ENCODE measurements around the gene TSPEAR. TPM values are rescaled to one million over a fixed set of nuclear protein-coding genes. Genes with fewer than 3 reads are reported as not detected.

The TSPEAR gene
- total and polyA plus RNA-seq, 9 of the 15 experiments (the other 6 are each of a cell fraction or from before 2014, with no cell fraction given): not detected

DNA sequence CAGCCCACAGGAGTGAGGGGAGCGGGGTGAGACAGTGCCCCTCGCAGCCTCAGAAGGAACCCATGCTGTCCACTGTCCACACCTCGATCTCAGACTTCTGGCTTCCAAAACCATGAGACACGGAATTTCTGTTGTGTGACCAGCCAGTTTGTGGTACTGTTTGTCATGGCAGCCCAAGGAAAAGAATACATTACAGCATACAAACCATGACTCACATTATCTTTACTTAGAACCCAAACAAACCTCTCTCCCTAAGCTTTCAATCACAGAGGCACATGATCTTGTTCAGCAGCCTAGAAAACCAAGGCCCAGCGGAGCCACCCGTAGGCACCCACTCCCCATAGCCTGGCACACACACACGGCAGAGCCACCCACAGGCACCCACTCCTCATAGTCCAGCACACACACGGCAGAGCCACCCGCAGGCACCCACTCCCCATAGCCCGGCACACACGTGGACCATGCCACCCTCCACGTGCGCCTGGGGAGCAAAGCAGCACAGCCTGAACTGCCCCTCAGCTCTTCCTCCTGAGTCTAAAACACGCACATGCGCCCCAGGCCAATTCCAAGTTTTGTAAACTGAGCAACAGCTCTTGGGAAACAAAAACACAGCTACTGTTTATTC, 138.3 kb downstream of the TSPEAR start:
- BruUV-seq (replicated peaks): no TSS peak
- no peak overlapping the region for H3K27ac ChIP-seq (ENCODE audit: extremely low read depth, low read depth, low read length)
- H2AFZ ChIP-seq (ENCODE audit: low read depth, low read length): no peak overlapping the region
- no peaks in the 10 kb centered on the region for H4K20me1 ChIP-seq (replicated peaks; ENCODE audit: control insufficient read depth, insufficient read depth, low read length)
- peaks cover 20 to 57% of the 10 kb centered on the region in 2 experiments; a peak in 4 of 5 replicates for H3K27me3 ChIP-seq (ENCODE audit: control insufficient read depth in 2 of 2, insufficient read depth in 2 of 2, low read length in 2 of 2)
- peaks cover 0 to 24% of the 10 kb centered on the region in 2 experiments; a peak in 1 of 5 replicates for H3K4me1 ChIP-seq (replicated peaks in 1 of 2; ENCODE audit: control insufficient read depth in 2 of 2, insufficient read depth in 2 of 2, low read length in 2 of 2)
- H3K36me3 ChIP-seq (ENCODE audit: control insufficient read depth, insufficient read depth, low read length): no peaks in the 10 kb centered on the region
- H3K4me3 ChIP-seq: no peak overlapping the region
- DNase-seq (ENCODE audit: extremely low read depth in 1 of 4, low spot score in 3 of 4): peak in 1 of 4 experiments; percentile 10
- CTCF ChIA-PET (ENCODE audit: low intra/inter-chr PET ratio): no interaction called here
- no peaks in the 10 kb centered on the region for H3K79me2 ChIP-seq (ENCODE audit: control insufficient read depth, insufficient read depth, low read length)
- intact Hi-C loops (cut with micrococcal nuclease): no loop called here
- POLR2A ChIA-PET: interaction anchor here (0.8 kb wide), 1 partner anchor 19 kb away, joined by 5 read pairs; the partner anchor contains the start of gene KRTAP10-6
- H3K4me2 ChIP-seq (ENCODE audit: insufficient read depth, low read length): no peak overlapping the region
- no peaks in the 10 kb centered on the region for H3K9me1 ChIP-seq (ENCODE audit: control insufficient read depth, insufficient read depth, low read length)
- H3K9me3 ChIP-seq (replicated peaks; ENCODE audit: control insufficient read depth, insufficient read depth, low read depth, low read length): no peaks in the 10 kb centered on the region; the same call in none of the 2 replicates
- in situ Hi-C loops (cut with MboI): no loop called here
- H3K9ac ChIP-seq (ENCODE audit: insufficient read depth in 1 of 2, low read depth in 2 of 2, low read length in 2 of 2): peak overlapping the region in 1 of 2 experiments; percentile 33; a peak in 1 of 4 replicates
- 1% methylated on average over 15 of the region's 15 CpGs for WGBS (ENCODE audit: insufficient coverage, low coverage, missing lambda C conversion rate)
- ATAC-seq: no peak
- FAIRE-seq: no peak
- TF ChIP-seq FOXP1 (CRISPR knock-in tag; IDR thresholded peaks at IDR 0.05): no peak
- no peak for TF ChIP-seq HMG20B (CRISPR knock-in tag; IDR thresholded peaks at IDR 0.05)
- no peak for TF ChIP-seq IRF2 (CRISPR knock-in tag; IDR thresholded peaks at IDR 0.05)
- no peak for TF ChIP-seq SNIP1 (IDR thresholded peaks at IDR 0.05; ENCODE audit: low read depth)
- TF ChIP-seq, protein P1, sequence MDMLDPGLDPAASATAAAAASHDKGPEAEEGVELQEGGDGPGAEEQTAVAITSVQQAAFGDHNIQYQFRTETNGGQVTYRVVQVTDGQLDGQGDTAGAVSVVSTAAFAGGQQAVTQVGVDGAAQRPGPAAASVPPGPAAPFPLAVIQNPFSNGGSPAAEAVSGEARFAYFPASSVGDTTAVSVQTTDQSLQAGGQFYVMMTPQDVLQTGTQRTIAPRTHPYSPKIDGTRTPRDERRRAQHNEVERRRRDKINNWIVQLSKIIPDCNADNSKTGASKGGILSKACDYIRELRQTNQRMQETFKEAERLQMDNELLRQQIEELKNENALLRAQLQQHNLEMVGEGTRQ (CRISPR knock-in tag; IDR thresholded peaks at IDR 0.05): no peak
- no peak for TF ChIP-seq TEAD2 (tag; IDR thresholded peaks at IDR 0.05)
- TF ChIP-seq, protein P2, sequence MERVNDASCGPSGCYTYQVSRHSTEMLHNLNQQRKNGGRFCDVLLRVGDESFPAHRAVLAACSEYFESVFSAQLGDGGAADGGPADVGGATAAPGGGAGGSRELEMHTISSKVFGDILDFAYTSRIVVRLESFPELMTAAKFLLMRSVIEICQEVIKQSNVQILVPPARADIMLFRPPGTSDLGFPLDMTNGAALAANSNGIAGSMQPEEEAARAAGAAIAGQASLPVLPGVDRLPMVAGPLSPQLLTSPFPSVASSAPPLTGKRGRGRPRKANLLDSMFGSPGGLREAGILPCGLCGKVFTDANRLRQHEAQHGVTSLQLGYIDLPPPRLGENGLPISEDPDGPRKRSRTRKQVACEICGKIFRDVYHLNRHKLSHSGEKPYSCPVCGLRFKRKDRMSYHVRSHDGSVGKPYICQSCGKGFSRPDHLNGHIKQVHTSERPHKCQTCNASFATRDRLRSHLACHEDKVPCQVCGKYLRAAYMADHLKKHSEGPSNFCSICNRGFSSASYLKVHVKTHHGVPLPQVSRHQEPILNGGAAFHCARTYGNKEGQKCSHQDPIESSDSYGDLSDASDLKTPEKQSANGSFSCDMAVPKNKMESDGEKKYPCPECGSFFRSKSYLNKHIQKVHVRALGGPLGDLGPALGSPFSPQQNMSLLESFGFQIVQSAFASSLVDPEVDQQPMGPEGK (CRISPR knock-in tag; IDR thresholded peaks at IDR 0.05; ENCODE audit: borderline replicate concordance): no peak
- TF ChIP-seq FOSL1 (tag; conservative IDR thresholded peaks at IDR 0.05): peak; percentile 79
- no peak for TF ChIP-seq CBX1 (IDR thresholded peaks at IDR 0.05; ENCODE audit: low read depth)
- TF ChIP-seq RB1 (IDR thresholded peaks at IDR 0.05; ENCODE audit: low read depth): no peak
- peak; percentile 45 to 50 for TF ChIP-seq NRF1 (conservative IDR thresholded peaks at IDR 0.05 in 1 of 2, IDR thresholded peaks at IDR 0.05 in 1 of 2)
- TF ChIP-seq HLTF (IDR thresholded peaks at IDR 0.05): no peak
- TF ChIP-seq, protein P3, sequence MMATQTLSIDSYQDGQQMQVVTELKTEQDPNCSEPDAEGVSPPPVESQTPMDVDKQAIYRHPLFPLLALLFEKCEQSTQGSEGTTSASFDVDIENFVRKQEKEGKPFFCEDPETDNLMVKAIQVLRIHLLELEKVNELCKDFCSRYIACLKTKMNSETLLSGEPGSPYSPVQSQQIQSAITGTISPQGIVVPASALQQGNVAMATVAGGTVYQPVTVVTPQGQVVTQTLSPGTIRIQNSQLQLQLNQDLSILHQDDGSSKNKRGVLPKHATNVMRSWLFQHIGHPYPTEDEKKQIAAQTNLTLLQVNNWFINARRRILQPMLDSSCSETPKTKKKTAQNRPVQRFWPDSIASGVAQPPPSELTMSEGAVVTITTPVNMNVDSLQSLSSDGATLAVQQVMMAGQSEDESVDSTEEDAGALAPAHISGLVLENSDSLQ (IDR thresholded peaks at IDR 0.05): peak; percentile 23; the same call in 1 of the 2 replicates
- TF ChIP-seq RBM34 (IDR thresholded peaks at IDR 0.05; ENCODE audit: borderline replicate concordance, insufficient read depth, low read length): no peak
- TF ChIP-seq JUND (IDR thresholded peaks at IDR 0.05; ENCODE audit: borderline replicate concordance, low read depth, low read length): no peak
- 0 out of 3 replicates have a peak, but pooled peaks have one; percentile 20 for TF ChIP-seq JUND (tag; IDR thresholded peaks at IDR 0.05; ENCODE audit: borderline replicate concordance, low read depth, low read length)
- TF ChIP-seq, protein P4, sequence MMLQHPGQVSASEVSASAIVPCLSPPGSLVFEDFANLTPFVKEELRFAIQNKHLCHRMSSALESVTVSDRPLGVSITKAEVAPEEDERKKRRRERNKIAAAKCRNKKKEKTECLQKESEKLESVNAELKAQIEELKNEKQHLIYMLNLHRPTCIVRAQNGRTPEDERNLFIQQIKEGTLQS (IDR thresholded peaks at IDR 0.05): 0 out of 2 replicates have a peak, but pooled peaks have one; percentile 28
- TF ChIP-seq, protein P4 (CRISPR knock-in tag; conservative IDR thresholded peaks at IDR 0.05): no peak
- TF ChIP-seq NFYB (IDR thresholded peaks at IDR 0.05; ENCODE audit: extremely low read depth, insufficient read length): no peak
